Spleen (tissue), 7 donors: ENCODE results near the gene S100B.

ENCODE experiments used
- POLR2A ChIP-seq, 3 donors: fragments of 450-650 bp; IDR thresholded peaks; one replicate each; pipeline ENCODE4 v1.5.1; 2017; ENCODE audit warnings: antibody characterized with exemption in 3 of 3, mild to moderate bottlenecking in 1 of 3
- POLR2AphosphoS5 ChIP-seq, 3 donors: sonication (generic); formaldehyde crosslinking; IDR thresholded peaks; one replicate each; pipeline ENCODE4 v1.5.1; 2017; ENCODE audit warnings: antibody characterized with exemption in 3 of 3
- TF ChIP-seq, protein P1 (sequence below), 11 experiments: fragments of 200-600 bp in 7 of 11; fragments of 450-650 bp in 4 of 11; sonication (generic) in 4 of 11; IDR thresholded peaks in 8 of 11; conservative IDR thresholded peaks in 3 of 11; 1 replicate in 7 of 11; 2 replicates in 4 of 11; pipeline versions ENCODE4 v1.4.0 to v1.8.0; 2016 to 2021; ENCODE audit warnings: antibody characterized with exemption in 11 of 11, inconsistent platforms in 4 of 11, mild to moderate bottlenecking in 1 of 11
- donor health status: DM: no; HTN: no; CAD: no; lungs with moderate emphysema.
- donor health status: DM: no; HTN: no; CAD: no.
- donor health status: DM: no; HTN: no; CAD: no.

DNA sequence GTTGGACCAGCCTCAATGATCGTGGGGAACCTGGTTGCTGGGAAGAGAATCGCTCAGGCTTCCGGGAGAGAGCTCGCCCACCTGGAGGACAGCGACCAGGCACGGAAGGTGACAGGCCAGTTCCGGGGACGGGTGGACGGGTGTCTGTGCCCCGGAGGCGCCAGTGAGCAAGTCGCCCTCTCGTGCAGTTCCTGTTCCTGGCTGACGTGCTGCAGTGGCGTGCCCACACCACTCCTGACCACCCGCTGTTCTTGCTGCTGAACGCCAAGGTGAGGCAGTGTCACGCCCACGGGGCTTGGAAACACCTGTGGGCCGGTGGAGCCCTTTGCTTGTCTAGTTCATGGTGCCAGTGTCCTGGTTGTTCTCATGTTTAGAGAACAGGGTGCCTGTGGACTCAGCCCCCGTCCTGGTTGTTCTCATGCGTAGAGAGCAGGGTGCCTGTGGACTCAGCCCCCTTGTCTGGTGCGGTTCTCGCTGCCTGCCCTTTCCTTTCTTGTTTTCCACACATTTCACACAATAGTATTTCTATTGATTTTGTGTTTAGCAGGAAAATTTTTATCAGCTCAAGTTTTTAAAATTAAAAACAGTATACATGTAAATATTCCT lies 53.1 kb downstream of the S100B start:
- TF ChIP-seq, protein P1, sequence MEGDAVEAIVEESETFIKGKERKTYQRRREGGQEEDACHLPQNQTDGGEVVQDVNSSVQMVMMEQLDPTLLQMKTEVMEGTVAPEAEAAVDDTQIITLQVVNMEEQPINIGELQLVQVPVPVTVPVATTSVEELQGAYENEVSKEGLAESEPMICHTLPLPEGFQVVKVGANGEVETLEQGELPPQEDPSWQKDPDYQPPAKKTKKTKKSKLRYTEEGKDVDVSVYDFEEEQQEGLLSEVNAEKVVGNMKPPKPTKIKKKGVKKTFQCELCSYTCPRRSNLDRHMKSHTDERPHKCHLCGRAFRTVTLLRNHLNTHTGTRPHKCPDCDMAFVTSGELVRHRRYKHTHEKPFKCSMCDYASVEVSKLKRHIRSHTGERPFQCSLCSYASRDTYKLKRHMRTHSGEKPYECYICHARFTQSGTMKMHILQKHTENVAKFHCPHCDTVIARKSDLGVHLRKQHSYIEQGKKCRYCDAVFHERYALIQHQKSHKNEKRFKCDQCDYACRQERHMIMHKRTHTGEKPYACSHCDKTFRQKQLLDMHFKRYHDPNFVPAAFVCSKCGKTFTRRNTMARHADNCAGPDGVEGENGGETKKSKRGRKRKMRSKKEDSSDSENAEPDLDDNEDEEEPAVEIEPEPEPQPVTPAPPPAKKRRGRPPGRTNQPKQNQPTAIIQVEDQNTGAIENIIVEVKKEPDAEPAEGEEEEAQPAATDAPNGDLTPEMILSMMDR (IDR thresholded peaks at IDR 0.05 in 8 of 11, conservative IDR thresholded peaks at IDR 0.05 in 3 of 11): peak in 4 of 11 experiments; percentile 24 to 31 (median 30)
- TF ChIP-seq POLR2AphosphoS5 (IDR thresholded peaks at IDR 0.05) (peak in 2 of 3 donors; percentile 61 to 77), POLR2A (IDR thresholded peaks at IDR 0.05) (no peak)
